K562 (cell line): ENCODE results near the gene ELAVL3. TPM values are rescaled to one million over a fixed set of nuclear protein-coding genes. Genes with fewer than 3 reads are reported as not detected.
A peak's percentile ranks its signal among the peaks of the same experiment; 100 is the strongest.

Experiments
- ATAC-seq: fragments of 200-7000 bp; cut with Tn5 transposase; 3 replicates; pipeline ENCODE4 v1.9.1; 2020; ENCODE audit warnings: moderate library complexity
- BruUV-seq: library from RNA; stranded (reverse); fragments of 400-500 nt; replicated peaks from 2 replicates; lab custom pipeline; 2021; lab: Mats Ljungman, UMichigan
- CTCF ChIA-PET: fragments of 300-600 bp; formaldehyde crosslinking; extraction: SDS; loops from one replicate; lab custom pipeline; 2021; ENCODE audit warnings: low intra/inter-chr PET ratio; lab: Yijun Ruan, JAX
- POLR2A ChIA-PET: fragments of 300-600, 350-650 bp; sonication (Branson Sonifier 250); formaldehyde crosslinking; extraction: SDS; loops from one replicate; lab custom pipeline; 2021; ENCODE audit warnings: antibody characterized with exemption, inconsistent platforms; lab: Yijun Ruan, JAX
- DNase-seq, 4 experiments: peaks; one replicate each; pipeline versions ENCODE4 v3.0.0 to v3.0.0-alpha.2; 2011 to 2018; ENCODE audit warnings: low spot score in 3 of 4, mixed read lengths in 3 of 4; ENCODE audit errors: extremely low read depth in 1 of 4
- FAIRE-seq: peaks from 2 replicates; lab custom pipeline; 2011; peaks lifted over from hg19 to GRCh38; lab: Jason Lieb, UNC
- H2AFZ ChIP-seq: 2 replicates; pipeline ENCODE4 v1.6.0; 2011; ENCODE audit warnings: low read depth, low read length, control low read depth, inconsistent platforms
- H3K27ac ChIP-seq: fragments of 200-600 bp; 3 replicates; pipeline ENCODE4 v1.8.0; 2011; ENCODE audit warnings: low read depth, mild to moderate bottlenecking, control low read depth, inconsistent platforms, low read length, moderate library complexity, mixed read lengths; ENCODE audit errors: extremely low read depth
- H3K27me3 ChIP-seq, 2 experiments: fragments of 300-600 bp in 1 of 2; 2 replicates in 1 of 2; 3 replicates in 1 of 2; pipeline versions ENCODE4 v1.6.0 to v1.8.0; 2011; ENCODE audit warnings: inconsistent platforms in 2 of 2, low read length in 2 of 2, mild to moderate bottlenecking in 1 of 2, mixed read lengths in 1 of 2, moderate library complexity in 1 of 2; ENCODE audit not compliant: control insufficient read depth in 2 of 2, insufficient read depth in 2 of 2
- H3K36me3 ChIP-seq: fragments of 300-600 bp; 3 replicates; pipeline ENCODE4 v1.8.0; 2011; ENCODE audit warnings: mild to moderate bottlenecking, low read length, inconsistent platforms; ENCODE audit not compliant: control insufficient read depth, insufficient read depth
- H3K4me1 ChIP-seq, 2 experiments: fragments of 200-600 bp in 1 of 2; replicated peaks in 1 of 2; 2 replicates in 1 of 2; 3 replicates in 1 of 2; pipeline versions ENCODE4 v1.5.1 to v1.8.0; 2011; ENCODE audit warnings: inconsistent platforms in 2 of 2, low read length in 2 of 2, mild to moderate bottlenecking in 1 of 2, mixed read lengths in 1 of 2, moderate library complexity in 1 of 2; ENCODE audit not compliant: control insufficient read depth in 2 of 2, insufficient read depth in 2 of 2
- H3K4me2 ChIP-seq: 2 replicates; pipeline ENCODE4 v1.6.1; 2011; ENCODE audit warnings: low read length, control low read depth, inconsistent platforms, mixed read lengths; ENCODE audit not compliant: insufficient read depth
- H3K4me3 ChIP-seq: fragments of 200-600 bp; sonication (generic), shearing (Covaris generic); 2 replicates; pipeline ENCODE4 v1.5.1; 2016; ENCODE audit warnings: control low read depth, inconsistent platforms
- H3K79me2 ChIP-seq: fragments of 200-600 bp; 3 replicates; pipeline ENCODE4 v1.8.0; 2011; ENCODE audit warnings: low read length, inconsistent platforms; ENCODE audit not compliant: control insufficient read depth, insufficient read depth
- H3K9ac ChIP-seq, 2 experiments: 2 replicates each; pipeline versions ENCODE4 v1.6.0 to v1.6.1; 2011; ENCODE audit warnings: low read depth in 2 of 2, low read length in 2 of 2, control low read depth in 1 of 2, inconsistent platforms in 1 of 2, mild to moderate bottlenecking in 1 of 2, mixed read lengths in 1 of 2; ENCODE audit not compliant: insufficient read depth in 1 of 2
- H3K9me1 ChIP-seq: one replicate; pipeline ENCODE4 v1.6.0; 2011; ENCODE audit warnings: inconsistent platforms, mild to moderate bottlenecking, low read length, moderate library complexity; ENCODE audit not compliant: control insufficient read depth, insufficient read depth
- H3K9me3 ChIP-seq: replicated peaks from 2 replicates; pipeline ENCODE4 v1.5.1; 2011; ENCODE audit warnings: low read depth, low read length, inconsistent platforms; ENCODE audit not compliant: control insufficient read depth, insufficient read depth
- H4K20me1 ChIP-seq: replicated peaks from 2 replicates; pipeline ENCODE4 v1.6.1; 2011; ENCODE audit warnings: low read length, inconsistent platforms, mixed read lengths; ENCODE audit not compliant: control insufficient read depth, insufficient read depth
- HMGN3 ChIP-seq: IDR thresholded peaks from 2 replicates; pipeline ENCODE4 v1.6.1; 2011; ENCODE audit warnings: borderline replicate concordance, low read depth, mild to moderate bottlenecking, mixed read lengths, low read length; ENCODE audit not compliant: insufficient read length; ENCODE audit errors: extremely low read depth
- ILK ChIP-seq: fragments of 450-650 bp; IDR thresholded peaks from 2 replicates; pipeline ENCODE4 v1.6.1; 2016; ENCODE audit warnings: missing genetic modification characterization, low read depth, mild to moderate bottlenecking, missing compliant biosample characterization, moderate library complexity, borderline replicate concordance
- PHTF2 ChIP-seq: fragments of 250-450 bp; sonication (Bioruptor Pico); IDR thresholded peaks from 2 replicates; pipeline ENCODE4 v1.5.0; 2021; ENCODE audit warnings: mild to moderate bottlenecking
- ZNF274 ChIP-seq: IDR thresholded peaks from 2 replicates; pipeline ENCODE4 v1.6.1; 2011; ENCODE audit warnings: low read depth, mild to moderate bottlenecking, low read length, moderate library complexity, borderline replicate concordance
- WGBS: fragments of 100-300 bp; shearing (Covaris generic); methylation state at CpG from one replicate; pipeline ENCODE4 v1.1.6; 2016; ENCODE audit warnings: low coverage, mixed read lengths; ENCODE audit not compliant: insufficient coverage; ENCODE audit errors: missing lambda C conversion rate; 5-methylcytosine and 5-hydroxymethylcytosine counted together
- in situ Hi-C: fragments of 300-500 bp; cut with MboI; formaldehyde crosslinking; loops from 4 replicates; pipeline ENCODE4 v1.15.0; 2018; ENCODE audit warnings: inconsistent platforms, mixed read lengths
- intact Hi-C: fragments of 100-400 bp; cut with micrococcal nuclease; formaldehyde crosslinking; loops from 2 replicates; pipeline ENCODE4 v1.14.2; 2022
- polyA plus RNA-seq, 8 experiments: library from polyadenylated mRNA; depleted of rRNA in 4 of 8; stranded (reverse) in 5 of 8; unstranded in 3 of 8; fragments of >200 nt; fragmentation: Nextera tagmentation in 2 of 8; fragmentation: Illumina TruSeq in 1 of 8; extraction: Ambion mirVana in 2 of 8; extraction: Trizol in 1 of 8; gene quantifications; 2 replicates each; pipeline versions ENCODE4 v1.2.1 to v1.2.3, GENCODE V29; 2011 to 2014; ENCODE audit warnings: inconsistent platforms in 1 of 8, missing spikeins in 1 of 8
- total RNA-seq, 7 experiments: library from RNA; depleted of rRNA in 6 of 7; stranded (reverse); fragments of >200 nt in 6 of 7; fragmentation: Illumina TruSeq in 2 of 7; extraction: Trizol in 2 of 7; gene quantifications; 2 replicates each; pipeline versions ENCODE4 v1.2.1 to v1.2.3, GENCODE V29; 2011 to 2021; ENCODE audit warnings: low replicate concordance in 1 of 7
- TF ChIP-seq, protein P1 (sequence below): fragments of 450-650 bp; IDR thresholded peaks from 2 replicates; pipeline ENCODE4 v1.6.1; 2018; ENCODE audit not compliant: partially characterized antibody
- TF ChIP-seq, protein P2 (sequence below): fragments of 450-650 bp; IDR thresholded peaks from 2 replicates; pipeline ENCODE4 v1.6.1; 2016

Gene ELAVL3
- total and polyA plus RNA-seq, 9 of the 15 experiments (the other 6 are each of a cell fraction or from before 2014, with no cell fraction given) = not detected

DNA sequence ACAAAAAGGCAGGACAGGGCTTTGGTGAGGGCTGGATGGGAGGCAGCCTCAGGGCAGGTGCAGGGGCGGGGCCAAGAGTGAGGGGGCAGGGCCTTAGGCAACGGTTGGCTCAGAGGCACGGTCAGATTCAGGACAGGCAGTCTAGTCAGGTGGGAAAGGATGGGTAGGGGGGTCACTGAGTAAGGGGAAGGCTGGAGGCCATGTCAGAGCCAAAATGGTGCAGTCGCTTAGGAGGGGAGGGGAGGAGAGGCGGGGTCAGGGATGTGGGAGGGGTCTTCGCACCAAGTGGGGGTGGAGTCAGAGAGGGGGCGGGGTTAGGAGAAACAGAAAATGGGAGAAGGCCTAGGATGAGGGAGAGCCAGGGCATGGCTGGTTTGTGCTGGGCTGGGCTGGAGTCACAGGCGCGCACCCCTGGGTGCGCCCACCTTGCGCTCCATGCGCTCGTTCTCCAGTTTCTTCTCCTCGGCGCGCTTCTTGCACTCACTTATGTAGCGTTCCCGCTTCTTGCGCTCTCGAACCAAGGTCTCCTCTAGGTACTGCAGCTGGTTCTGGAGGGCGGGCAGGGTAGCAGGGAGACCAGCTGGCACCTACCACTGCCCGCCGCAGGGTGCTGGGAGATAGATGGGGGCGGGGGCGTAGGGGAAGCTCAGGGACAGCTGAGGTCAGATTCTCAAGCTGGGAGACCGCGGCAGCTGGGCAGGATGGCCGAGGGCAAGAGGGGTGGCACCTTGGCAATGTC lies 55.0 kb downstream of the ELAVL3 start:
- no peaks in the 10 kb centered on the region for H3K36me3 ChIP-seq
- WGBS = 70% methylated on average over 16 of the region's 28 CpGs
- ATAC-seq = peak; percentile 89
- H3K27ac ChIP-seq = no peak overlapping the region
- H3K9me3 ChIP-seq = no peaks in the 10 kb centered on the region; the same call in 1 of the 2 replicates
- H3K4me2 ChIP-seq = peak overlapping the region; percentile 43
- peak overlapping the region; percentile 14; the same call in 1 of the 2 replicates for H3K4me3 ChIP-seq
- intact Hi-C loops = no loop called here
- BruUV-seq = no TSS peak
- TF ChIP-seq, protein P1, sequence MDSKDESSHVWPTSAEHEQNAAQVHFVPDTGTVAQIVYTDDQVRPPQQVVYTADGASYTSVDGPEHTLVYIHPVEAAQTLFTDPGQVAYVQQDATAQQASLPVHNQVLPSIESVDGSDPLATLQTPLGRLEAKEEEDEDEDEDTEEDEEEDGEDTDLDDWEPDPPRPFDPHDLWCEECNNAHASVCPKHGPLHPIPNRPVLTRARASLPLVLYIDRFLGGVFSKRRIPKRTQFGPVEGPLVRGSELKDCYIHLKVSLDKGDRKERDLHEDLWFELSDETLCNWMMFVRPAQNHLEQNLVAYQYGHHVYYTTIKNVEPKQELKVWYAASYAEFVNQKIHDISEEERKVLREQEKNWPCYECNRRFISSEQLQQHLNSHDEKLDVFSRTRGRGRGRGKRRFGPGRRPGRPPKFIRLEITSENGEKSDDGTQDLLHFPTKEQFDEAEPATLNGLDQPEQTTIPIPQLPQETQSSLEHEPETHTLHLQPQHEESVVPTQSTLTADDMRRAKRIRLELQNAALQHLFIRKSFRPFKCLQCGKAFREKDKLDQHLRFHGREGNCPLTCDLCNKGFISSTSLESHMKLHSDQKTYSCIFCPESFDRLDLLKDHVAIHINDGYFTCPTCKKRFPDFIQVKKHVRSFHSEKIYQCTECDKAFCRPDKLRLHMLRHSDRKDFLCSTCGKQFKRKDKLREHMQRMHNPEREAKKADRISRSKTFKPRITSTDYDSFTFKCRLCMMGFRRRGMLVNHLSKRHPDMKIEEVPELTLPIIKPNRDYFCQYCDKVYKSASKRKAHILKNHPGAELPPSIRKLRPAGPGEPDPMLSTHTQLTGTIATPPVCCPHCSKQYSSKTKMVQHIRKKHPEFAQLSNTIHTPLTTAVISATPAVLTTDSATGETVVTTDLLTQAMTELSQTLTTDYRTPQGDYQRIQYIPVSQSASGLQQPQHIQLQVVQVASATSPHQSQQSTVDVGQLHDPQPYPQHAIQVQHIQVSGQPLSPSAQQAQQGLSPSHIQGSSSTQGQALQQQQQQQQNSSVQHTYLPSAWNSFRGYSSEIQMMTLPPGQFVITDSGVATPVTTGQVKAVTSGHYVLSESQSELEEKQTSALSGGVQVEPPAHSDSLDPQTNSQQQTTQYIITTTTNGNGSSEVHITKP = peak; percentile 7
- TF ChIP-seq ZNF274 (no peak), HMGN3 (peak; percentile 51), PHTF2 (no peak), ILK (no peak)
- TF ChIP-seq, protein P2, sequence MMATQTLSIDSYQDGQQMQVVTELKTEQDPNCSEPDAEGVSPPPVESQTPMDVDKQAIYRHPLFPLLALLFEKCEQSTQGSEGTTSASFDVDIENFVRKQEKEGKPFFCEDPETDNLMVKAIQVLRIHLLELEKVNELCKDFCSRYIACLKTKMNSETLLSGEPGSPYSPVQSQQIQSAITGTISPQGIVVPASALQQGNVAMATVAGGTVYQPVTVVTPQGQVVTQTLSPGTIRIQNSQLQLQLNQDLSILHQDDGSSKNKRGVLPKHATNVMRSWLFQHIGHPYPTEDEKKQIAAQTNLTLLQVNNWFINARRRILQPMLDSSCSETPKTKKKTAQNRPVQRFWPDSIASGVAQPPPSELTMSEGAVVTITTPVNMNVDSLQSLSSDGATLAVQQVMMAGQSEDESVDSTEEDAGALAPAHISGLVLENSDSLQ = peak; percentile 40
- peak; percentile 82 for FAIRE-seq
- no peaks in the 10 kb centered on the region for H3K9me1 ChIP-seq
- H4K20me1 ChIP-seq = no peaks in the 10 kb centered on the region
- DNase-seq = peak; percentile 39 to 71 (median 69)
- ChIA-PET POLR2A (no interaction called here), CTCF (no interaction called here)
- H3K4me1 ChIP-seq = peaks cover 2 to 46% of the 10 kb centered on the region in 2 experiments; a peak in 3 of 5 replicates
- H3K9ac ChIP-seq = peak overlapping the region in 1 of 2 experiments; percentile 71; a peak in 2 of 4 replicates
- no peaks in the 10 kb centered on the region for H3K79me2 ChIP-seq
- peak overlapping the region; percentile 78; the same call in 1 of the 2 replicates for H2AFZ ChIP-seq
- peaks cover 0 to 1% of the 10 kb centered on the region in 2 experiments; a peak in 1 of 5 replicates for H3K27me3 ChIP-seq
- in situ Hi-C loops = no loop called here
